COLO668 (cell line): ENCODE results near the gene AKAP8L.
"Not testable (repeated sequence)": the region's sequence is repeated elsewhere in the genome, so short reads cannot be mapped to it uniquely, and the experiment has no call there.

ENCODE experiments used
- DNase-seq: peaks from one replicate; lab custom pipeline; 2025; ENCODE audit not compliant: unreplicated experiment; lab: John Stamatoyannopoulos, UW

Gene AKAP8L

GRCh38 chr19:15357906-15358305 is 60.9 kb downstream of the AKAP8L start:
- DNase-seq = no peak

- DNase-seq = no peak
Measured at GRCh38 chr19:15354566-15355296, 64.1 kb downstream of the AKAP8L start.

- DNase-seq = no peak
Measured at GRCh38 chr19:15353908-15354307, 64.9 kb downstream of the AKAP8L start.

GRCh38 chr19:15352535-15352934 is 66.3 kb downstream of the AKAP8L start:
- DNase-seq = not testable (repeated sequence)

GRCh38 chr19:15341328-15341727 is 77.5 kb downstream of the AKAP8L start:
- DNase-seq = not testable (repeated sequence)

- DNase-seq = no peak
Measured at GRCh38 chr19:15340086-15340485, 78.7 kb downstream of the AKAP8L start.

GRCh38 chr19:15337202-15337601 is 81.6 kb downstream of the AKAP8L start:
- DNase-seq = no peak

GRCh38 chr19:15335992-15336391 is 82.8 kb downstream of the AKAP8L start:
- not testable (repeated sequence) for DNase-seq

GRCh38 chr19:15332311-15332996 is 86.3 kb downstream of the AKAP8L start, which contains the start of gene BRD4:
BRD4 (minus strand) TSS chr19:15332539; CDS start chr19:15273099, 59,440 bp downstream.
- DNase-seq = peak; percentile 76

GRCh38 chr19:15331419-15332310 is 87.1 kb downstream of the AKAP8L start:
- peak; percentile 60 for DNase-seq

GRCh38 chr19:15330801-15331418 is 87.9 kb downstream of the AKAP8L start:
- no peak for DNase-seq
